Right lobe of liver (tissue), 4 donors: ENCODE data around the gene SLC5A4.

Source experiments
- POLR2A ChIP-seq: fragments of 450-650 bp; IDR thresholded peaks from one replicate; pipeline ENCODE4 v1.6.1; 2017; ENCODE audit warnings: antibody characterized with exemption, mild to moderate bottlenecking
- TF ChIP-seq, protein P1 (sequence below), 4 donors: fragments of 200-600 bp in 3 of 4; fragments of 450-650 bp in 1 of 4; IDR thresholded peaks; one replicate each; pipeline versions ENCODE4 v1.5.1 to v1.8.0; 2016 to 2022; ENCODE audit warnings: antibody characterized with exemption in 4 of 4, mild to moderate bottlenecking in 2 of 4
- donor health status: DM: no; HTN: no; CAD: no.
- donor health status: DM: no; HTN: no; CAD: no.
- donor health status: DM: no; HTN: yes; CAD: no.

GRCh38 chr22:32271389-32271788 is 16.2 kb upstream of the SLC5A4 start:
- TF ChIP-seq, protein P1, sequence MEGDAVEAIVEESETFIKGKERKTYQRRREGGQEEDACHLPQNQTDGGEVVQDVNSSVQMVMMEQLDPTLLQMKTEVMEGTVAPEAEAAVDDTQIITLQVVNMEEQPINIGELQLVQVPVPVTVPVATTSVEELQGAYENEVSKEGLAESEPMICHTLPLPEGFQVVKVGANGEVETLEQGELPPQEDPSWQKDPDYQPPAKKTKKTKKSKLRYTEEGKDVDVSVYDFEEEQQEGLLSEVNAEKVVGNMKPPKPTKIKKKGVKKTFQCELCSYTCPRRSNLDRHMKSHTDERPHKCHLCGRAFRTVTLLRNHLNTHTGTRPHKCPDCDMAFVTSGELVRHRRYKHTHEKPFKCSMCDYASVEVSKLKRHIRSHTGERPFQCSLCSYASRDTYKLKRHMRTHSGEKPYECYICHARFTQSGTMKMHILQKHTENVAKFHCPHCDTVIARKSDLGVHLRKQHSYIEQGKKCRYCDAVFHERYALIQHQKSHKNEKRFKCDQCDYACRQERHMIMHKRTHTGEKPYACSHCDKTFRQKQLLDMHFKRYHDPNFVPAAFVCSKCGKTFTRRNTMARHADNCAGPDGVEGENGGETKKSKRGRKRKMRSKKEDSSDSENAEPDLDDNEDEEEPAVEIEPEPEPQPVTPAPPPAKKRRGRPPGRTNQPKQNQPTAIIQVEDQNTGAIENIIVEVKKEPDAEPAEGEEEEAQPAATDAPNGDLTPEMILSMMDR (IDR thresholded peaks at IDR 0.05) = no peak
- TF ChIP-seq POLR2A = no peak
